GM12865 (cell line): ENCODE data around the gene WDTC1.
A peak's percentile ranks its signal among the peaks of the same experiment; 100 is the strongest.

Source experiments
- DNase-seq: peaks from one replicate; pipeline ENCODE4 v3.0.0; 2010; ENCODE audit warnings: low read depth
- H3K4me3 ChIP-seq: 2 replicates; pipeline ENCODE4 v1.5.1; 2011; ENCODE audit warnings: mild to moderate bottlenecking, low read depth, low read length, control low read depth
- TF ChIP-seq, protein P1 (sequence below): IDR thresholded peaks from 2 replicates; pipeline ENCODE4 v1.5.1; 2011; ENCODE audit warnings: low read length, control low read depth, low read depth, inconsistent platforms; ENCODE audit not compliant: insufficient read depth; ENCODE audit errors: missing control alignments

WDTC1 gene

GRCh38 chr1:27301582-27302199 lies 67.3 kb downstream of the WDTC1 start:
- DNase-seq: no peak
- TF ChIP-seq, protein P1, sequence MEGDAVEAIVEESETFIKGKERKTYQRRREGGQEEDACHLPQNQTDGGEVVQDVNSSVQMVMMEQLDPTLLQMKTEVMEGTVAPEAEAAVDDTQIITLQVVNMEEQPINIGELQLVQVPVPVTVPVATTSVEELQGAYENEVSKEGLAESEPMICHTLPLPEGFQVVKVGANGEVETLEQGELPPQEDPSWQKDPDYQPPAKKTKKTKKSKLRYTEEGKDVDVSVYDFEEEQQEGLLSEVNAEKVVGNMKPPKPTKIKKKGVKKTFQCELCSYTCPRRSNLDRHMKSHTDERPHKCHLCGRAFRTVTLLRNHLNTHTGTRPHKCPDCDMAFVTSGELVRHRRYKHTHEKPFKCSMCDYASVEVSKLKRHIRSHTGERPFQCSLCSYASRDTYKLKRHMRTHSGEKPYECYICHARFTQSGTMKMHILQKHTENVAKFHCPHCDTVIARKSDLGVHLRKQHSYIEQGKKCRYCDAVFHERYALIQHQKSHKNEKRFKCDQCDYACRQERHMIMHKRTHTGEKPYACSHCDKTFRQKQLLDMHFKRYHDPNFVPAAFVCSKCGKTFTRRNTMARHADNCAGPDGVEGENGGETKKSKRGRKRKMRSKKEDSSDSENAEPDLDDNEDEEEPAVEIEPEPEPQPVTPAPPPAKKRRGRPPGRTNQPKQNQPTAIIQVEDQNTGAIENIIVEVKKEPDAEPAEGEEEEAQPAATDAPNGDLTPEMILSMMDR: no peak
- no peak overlapping the region for H3K4me3 ChIP-seq

GRCh38 chr1:27302612-27303011 lies 68.2 kb downstream of the WDTC1 start:
- no peak for DNase-seq
- no peak overlapping the region for H3K4me3 ChIP-seq
- TF ChIP-seq, protein P1: no peak

- no peak for DNase-seq
- TF ChIP-seq, protein P1: no peak
These were observed 69.1 kb downstream of the WDTC1 start for GRCh38 chr1:27303509-27303908.

DNA sequence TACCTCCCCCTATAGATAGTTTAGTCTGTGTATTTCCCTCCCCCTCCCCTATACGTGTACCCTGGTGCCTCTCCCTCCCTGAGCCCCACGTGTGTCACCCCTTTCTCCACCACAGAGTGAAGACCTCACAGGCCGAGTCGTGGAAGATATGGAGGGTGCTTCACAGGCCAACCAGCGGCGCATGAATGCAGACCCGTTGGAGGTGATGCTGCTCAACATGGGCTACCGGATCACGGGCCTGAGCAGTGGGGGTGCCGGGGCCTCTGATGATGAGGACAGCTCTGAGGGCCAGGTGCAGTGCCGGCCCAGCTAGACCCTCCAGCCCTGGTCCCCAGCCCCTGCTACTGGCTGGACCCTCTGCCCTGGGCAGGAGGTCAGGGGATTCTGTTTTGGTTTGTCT lies 71.6 kb downstream of the WDTC1 start:
- no peak overlapping the region for H3K4me3 ChIP-seq
- TF ChIP-seq, protein P1: no peak
- no peak for DNase-seq

More at GRCh38 chr1:27303509-27303908, 69.1 kb downstream of the WDTC1 start:
- H3K4me3 ChIP-seq: no peak overlapping the region

DNA sequence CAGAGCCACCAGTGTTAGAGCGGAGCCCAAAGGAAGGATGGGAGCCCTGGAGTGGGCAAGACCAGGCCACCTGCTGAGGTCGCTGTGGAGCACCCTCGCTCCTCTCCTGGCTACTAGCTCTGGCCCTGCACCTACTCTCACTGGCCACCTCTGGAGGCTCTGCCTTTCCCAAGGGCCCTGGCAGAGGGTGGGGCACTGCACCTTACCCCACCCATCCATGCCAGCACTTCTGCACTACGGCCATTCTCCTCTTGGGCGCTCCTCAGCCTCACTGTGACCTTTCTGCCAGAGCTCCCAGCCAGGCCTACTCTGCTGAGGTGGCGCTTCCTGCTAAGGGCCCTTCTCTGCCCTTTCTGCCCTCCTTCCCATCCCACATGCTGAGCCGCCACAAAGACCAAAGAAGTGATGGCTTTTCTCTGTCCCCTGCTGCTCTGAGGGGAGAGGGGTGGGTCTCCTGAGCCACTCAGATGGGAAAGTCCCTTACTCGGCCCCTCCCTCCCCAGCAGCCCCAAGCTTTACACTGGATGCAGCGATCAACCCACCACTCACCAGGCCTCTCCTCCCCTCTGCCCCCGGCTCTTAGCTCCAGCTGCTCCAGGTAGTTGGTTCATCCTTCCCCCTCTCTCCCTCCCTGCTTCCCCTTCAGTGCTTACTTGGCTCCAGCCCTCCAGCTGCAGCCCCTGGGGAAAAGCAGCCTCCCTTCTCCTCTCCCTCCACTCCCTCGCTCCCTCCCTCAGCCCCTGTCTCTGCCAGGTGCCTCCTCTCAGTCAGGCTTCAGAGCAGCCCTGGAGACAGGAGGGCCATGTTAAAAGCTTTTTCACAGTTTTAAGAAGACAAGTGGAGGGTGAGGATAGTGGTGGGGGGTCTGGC lies 72.7 kb downstream of the WDTC1 start:
- TF ChIP-seq, protein P1: peak; percentile 17
- no peak overlapping the region for H3K4me3 ChIP-seq
- DNase-seq: no peak

- no peak for DNase-seq
- TF ChIP-seq, protein P1: no peak
- H3K4me3 ChIP-seq: no peak overlapping the region
These were observed 73.6 kb downstream of the WDTC1 start for GRCh38 chr1:27307874-27308598.
